H1 (cell line): Measurements from ENCODE around the gene LAD1. TPM values are rescaled to one million over a fixed set of nuclear protein-coding genes. Genes with fewer than 3 reads are reported as not detected.

Experiments used
- CTCF ChIA-PET: fragments of 300-600 bp; sonication (Branson Sonifier 250); formaldehyde crosslinking; loops from one replicate; lab custom pipeline; 2021; ENCODE audit not compliant: partially characterized antibody; lab: Charles Lee
- POLR2A ChIA-PET: fragments of 300-600 bp; sonication (Branson Sonifier 250); formaldehyde crosslinking; loops from one replicate; lab custom pipeline; 2021; ENCODE audit warnings: inconsistent platforms; ENCODE audit not compliant: partially characterized antibody; lab: Charles Lee
- DNase-seq, 2 experiments: peaks; one replicate each; pipeline versions ENCODE4 v3.0.0 to v3.0.0-alpha.2; 2010 to 2022; ENCODE audit warnings: low spot score in 2 of 2, low read depth in 1 of 2, mixed read lengths in 1 of 2
- FAIRE-seq: peaks from 2 replicates; lab custom pipeline; 2011; peaks lifted over from hg19 to GRCh38; lab: Jason Lieb, UNC
- H2AFZ ChIP-seq: 2 replicates; pipeline ENCODE4 v1.8.1; 2012; ENCODE audit warnings: low read length, inconsistent platforms
- H2AK5ac ChIP-seq: 2 replicates; pipeline ENCODE4 v1.6.1; 2013; ENCODE audit warnings: low read depth, low read length
- H2BK120ac ChIP-seq: replicated peaks from 2 replicates; pipeline ENCODE3; 2013; ENCODE audit warnings: low read depth, low read length, inconsistent platforms
- H2BK12ac ChIP-seq: 2 replicates; pipeline ENCODE4 v1.6.1; 2013; ENCODE audit warnings: low read depth, low read length
- H2BK15ac ChIP-seq: 2 replicates; pipeline ENCODE4 v1.6.1; 2013; ENCODE audit warnings: low read length
- H2BK20ac ChIP-seq: 2 replicates; pipeline ENCODE4 v1.6.1; 2013; ENCODE audit warnings: low read length
- H2BK5ac ChIP-seq: 2 replicates; pipeline ENCODE4 v1.6.1; 2013; ENCODE audit warnings: low read depth, low read length
- H3K14ac ChIP-seq: 2 replicates; pipeline ENCODE4 v1.6.1; 2013; ENCODE audit warnings: inconsistent platforms; ENCODE audit not compliant: insufficient read length
- H3K18ac ChIP-seq: 2 replicates; pipeline ENCODE4 v1.6.1; 2013; ENCODE audit warnings: low read length; ENCODE audit errors: extremely low read depth
- H3K23ac ChIP-seq: 2 replicates; pipeline ENCODE4 v1.6.1; 2013; ENCODE audit warnings: inconsistent platforms; ENCODE audit not compliant: insufficient read length
- H3K23me2 ChIP-seq: 2 replicates; pipeline ENCODE4 v1.6.1; 2013; ENCODE audit warnings: low read depth, low read length
- H3K27ac ChIP-seq: 2 replicates; pipeline ENCODE4 v1.6.1; 2011; ENCODE audit warnings: low read depth, low read length, inconsistent platforms
- H3K27me3 ChIP-seq, 4 experiments: replicated peaks in 1 of 4; 1 replicate in 1 of 4; 2 replicates in 3 of 4; pipeline versions ENCODE4 v1.6.1 to v1.8.1; 2011 to 2013; ENCODE audit warnings: low read length in 3 of 4, mild to moderate bottlenecking in 3 of 4, inconsistent platforms in 2 of 4, mixed read lengths in 2 of 4, moderate library complexity in 1 of 4; ENCODE audit not compliant: control insufficient read depth in 3 of 4, insufficient read depth in 3 of 4; ENCODE audit errors: extremely low read depth in 1 of 4
- H3K36me3 ChIP-seq, 4 experiments: 2 replicates each; pipeline versions ENCODE4 v1.6.1 to v1.8.1; 2011 to 2013; ENCODE audit warnings: mild to moderate bottlenecking in 4 of 4, low read length in 3 of 4, moderate library complexity in 2 of 4, control low read depth in 1 of 4, inconsistent platforms in 1 of 4; ENCODE audit not compliant: insufficient read depth in 4 of 4, control insufficient read depth in 2 of 4
- H3K4ac ChIP-seq: replicated peaks from 2 replicates; pipeline ENCODE3; 2013; ENCODE audit warnings: low read length, low read depth, mixed read lengths, inconsistent platforms; ENCODE audit not compliant: insufficient read length
- H3K4me1 ChIP-seq, 4 experiments: replicated peaks in 1 of 4; 1 replicate in 1 of 4; 2 replicates in 3 of 4; pipeline versions ENCODE4 v1.6.1 to v1.8.1; 2011 to 2013; ENCODE audit warnings: low read length in 3 of 4, inconsistent platforms in 2 of 4, mixed read lengths in 1 of 4; ENCODE audit not compliant: insufficient read depth in 4 of 4, control insufficient read depth in 3 of 4
- H3K4me2 ChIP-seq, 2 experiments: 2 replicates each; pipeline versions ENCODE4 v1.6.1 to v1.8.1; 2011 to 2013; ENCODE audit warnings: low read depth in 2 of 2, low read length in 2 of 2, control low read depth in 1 of 2, inconsistent platforms in 1 of 2, mild to moderate bottlenecking in 1 of 2; ENCODE audit not compliant: insufficient read depth in 1 of 2
- H3K4me3 ChIP-seq, 4 experiments: fragments of 200-600, 300-600 bp in 1 of 4; sonication (generic), shearing (Covaris generic), sonication (Bioruptor Twin) in 1 of 4; 2 replicates each; pipeline versions ENCODE4 v1.5.1 to v1.8.1; 2011 to 2016; ENCODE audit warnings: low read length in 4 of 4, low read depth in 3 of 4, control low read depth in 2 of 4, inconsistent platforms in 2 of 4, mild to moderate bottlenecking in 2 of 4, mixed read lengths in 1 of 4, moderate library complexity in 1 of 4; ENCODE audit not compliant: insufficient read depth in 2 of 4; ENCODE audit errors: extremely low read depth in 1 of 4
- H3K56ac ChIP-seq: replicated peaks from 2 replicates; pipeline ENCODE3; 2013; ENCODE audit warnings: low read depth, mild to moderate bottlenecking, mixed read lengths, low read length, inconsistent platforms; ENCODE audit not compliant: insufficient read length
- H3K79me1 ChIP-seq: 2 replicates; pipeline ENCODE4 v1.6.1; 2013; ENCODE audit warnings: low read depth, low read length, control low read depth
- H3K79me2 ChIP-seq, 2 experiments: 2 replicates each; pipeline versions ENCODE4 v1.6.1 to v1.8.1; 2012 to 2013; ENCODE audit warnings: low read length in 2 of 2, mild to moderate bottlenecking in 2 of 2, inconsistent platforms in 1 of 2; ENCODE audit not compliant: insufficient read depth in 2 of 2, control insufficient read depth in 1 of 2
- H3K9ac ChIP-seq, 4 experiments: replicated peaks in 1 of 4; 1 replicate in 1 of 4; 2 replicates in 3 of 4; pipeline versions ENCODE4 v1.6.1 to v1.8.1; 2011 to 2013; ENCODE audit warnings: low read depth in 3 of 4, low read length in 3 of 4, control low read depth in 2 of 4, mild to moderate bottlenecking in 2 of 4, moderate library complexity in 2 of 4, inconsistent platforms in 1 of 4; ENCODE audit errors: extremely low read depth in 1 of 4
- H3K9me3 ChIP-seq, 2 experiments: 2 replicates each; pipeline versions ENCODE4 v1.6.1 to v1.8.1; 2012 to 2013; ENCODE audit warnings: mild to moderate bottlenecking in 2 of 2, moderate library complexity in 2 of 2, control low read depth in 1 of 2, inconsistent platforms in 1 of 2, low read depth in 1 of 2, low read length in 1 of 2, mixed read lengths in 1 of 2; ENCODE audit not compliant: insufficient read depth in 2 of 2
- H4K20me1 ChIP-seq, 2 experiments: replicated peaks in 1 of 2; 2 replicates each; pipeline versions ENCODE3 to v1.8.1; 2011 to 2013; ENCODE audit warnings: inconsistent platforms in 2 of 2, low read length in 2 of 2, mild to moderate bottlenecking in 1 of 2; ENCODE audit not compliant: insufficient read depth in 2 of 2, control insufficient read depth in 1 of 2
- H4K5ac ChIP-seq: 2 replicates; pipeline ENCODE4 v1.6.1; 2013; ENCODE audit warnings: low read length, low read depth, mixed read lengths, inconsistent platforms; ENCODE audit not compliant: insufficient read length
- H4K8ac ChIP-seq: 2 replicates; pipeline ENCODE4 v1.8.0; 2013; ENCODE audit warnings: mild to moderate bottlenecking, moderate library complexity, low read length, inconsistent platforms; ENCODE audit not compliant: insufficient read depth; ENCODE audit errors: extremely low read depth
- H4K91ac ChIP-seq: replicated peaks from 2 replicates; pipeline ENCODE3; 2013; ENCODE audit warnings: low read length, mixed read lengths, inconsistent platforms; ENCODE audit not compliant: insufficient read length
- BRCA1 ChIP-seq: IDR thresholded peaks from 2 replicates; pipeline ENCODE4 v1.6.1; 2012; ENCODE audit warnings: low read depth, low read length, improper control_type of control experiment
- GTF2F1 ChIP-seq: IDR thresholded peaks from 2 replicates; pipeline ENCODE4 v1.6.1; 2012; ENCODE audit warnings: low read depth, low read length, improper control_type of control experiment, borderline replicate concordance
- HDAC2 ChIP-seq, 2 experiments: fragments of 300-600 bp in 1 of 2; sonication (generic) in 1 of 2; IDR thresholded peaks; 2 replicates each; pipeline ENCODE4 v1.6.1; 2011 to 2012; ENCODE audit warnings: low read depth in 2 of 2, low read length in 2 of 2, mild to moderate bottlenecking in 2 of 2, moderate library complexity in 2 of 2, borderline replicate concordance in 1 of 2, inconsistent platforms in 1 of 2
- NANOG ChIP-seq: IDR thresholded peaks from 2 replicates; pipeline ENCODE4 v1.6.1; 2011; ENCODE audit warnings: low read length, low read depth, mild to moderate bottlenecking, inconsistent platforms; ENCODE audit not compliant: insufficient read depth, poor library complexity, severe bottlenecking
- SIN3A ChIP-seq, 2 experiments: IDR thresholded peaks in 1 of 2; conservative IDR thresholded peaks in 1 of 2; 2 replicates each; pipeline ENCODE4 v1.6.1; 2011 to 2012; ENCODE audit warnings: low read length in 2 of 2, improper control_type of control experiment in 1 of 2, low read depth in 1 of 2, mild to moderate bottlenecking in 1 of 2
- TAF1 ChIP-seq: IDR thresholded peaks from 2 replicates; pipeline ENCODE4 v1.6.1; 2011; ENCODE audit warnings: mild to moderate bottlenecking, low read depth, low read length
- TBP ChIP-seq: IDR thresholded peaks from 2 replicates; pipeline ENCODE4 v1.6.1; 2011; ENCODE audit warnings: low read depth, low read length, improper control_type of control experiment
- TEAD4 ChIP-seq: IDR thresholded peaks from 2 replicates; pipeline ENCODE4 v1.6.1; 2012; ENCODE audit warnings: low read depth, low read length, inconsistent platforms, mixed read lengths
- YY1 ChIP-seq: IDR thresholded peaks from 2 replicates; pipeline ENCODE4 v1.6.1; 2011; ENCODE audit warnings: low read depth, mild to moderate bottlenecking, low read length
- WGBS, 2 experiments: shearing (Covaris generic) in 1 of 2; methylation state at CpG; one replicate each; pipeline versions ENCODE4 v1.1.6 to v1.1.7; 2013 to 2015; ENCODE audit warnings: low lambda C conversion rate in 2 of 2, mixed read lengths in 2 of 2, inconsistent platforms in 1 of 2, low coverage in 1 of 2, missing lambda C conversion rate in 1 of 2; ENCODE audit not compliant: insufficient replicate concordance in 2 of 2, insufficient coverage in 1 of 2, insufficient read length in 1 of 2; ENCODE audit errors: extremely low coverage in 1 of 2, missing lambda C conversion rate in 1 of 2; 5-methylcytosine and 5-hydroxymethylcytosine counted together
- polyA plus RNA-seq, 7 experiments: library from polyadenylated mRNA; depleted of rRNA in 3 of 7; stranded (reverse) in 5 of 7; unstranded in 2 of 7; fragments of >200 nt in 5 of 7; fragments of 200-250 nt in 2 of 7; gene quantifications; 1 replicate in 5 of 7; 2 replicates in 1 of 7; 4 replicates in 1 of 7; pipeline versions ENCODE4 v1.2.1 to v1.2.3, GENCODE V29; 2011 to 2013; ENCODE audit warnings: missing spikeins in 2 of 7, mixed read lengths in 2 of 7
- total RNA-seq: library from RNA; stranded (reverse); fragmentation: NEBNext Ultra II Directional; extraction: Animal tissue kit (Norgen Biotek cat#: 25700); gene quantifications from 2 replicates; pipeline ENCODE4 v1.2.1, GENCODE V29; 2021

LAD1 gene
- total and polyA plus RNA-seq, 2 of the 8 experiments (the other 6 are each of a cell fraction or from before 2014, with no cell fraction given): 9.3 to 32.8 TPM

GRCh38 chr1:201418461-201418860 lies 19.3 kb upstream of the LAD1 start:
- POLR2A ChIA-PET: interaction anchor here (0.6 kb wide), 2 partner anchors 178 to 228 kb away, joined by 3 read pairs; partner anchors contain the start of gene IGFN1

More at GRCh38 chr1:201418461-201418860, 19.3 kb upstream of the LAD1 start:
- Histone ChIP-seq H4K91ac (no peak overlapping the region), H3K23me2 (no peaks in the 10 kb centered on the region; the same call in 1 of the 2 replicates), H3K9ac (no peak overlapping the region), H3K9me3 (peaks cover 15 to 18% of the 10 kb centered on the region in 2 experiments; a peak in 3 of 4 replicates), H3K36me3 (no peaks in the 10 kb centered on the region), H3K27me3 (0 out of 7 replicates have a peak, but pooled peaks cover 0 to 2% (median 0%) of the 10 kb centered on the region in 4 experiments), H3K18ac (no peak overlapping the region), H3K4ac (no peak overlapping the region), H3K23ac (no peak overlapping the region), H2BK120ac (no peak overlapping the region), H3K14ac (no peak overlapping the region), H2AK5ac (no peak overlapping the region), H2BK12ac (no peak overlapping the region), H3K27ac (no peak overlapping the region), H3K4me2 (no peak overlapping the region), H3K79me2 (no peaks in the 10 kb centered on the region), H2BK5ac (no peak overlapping the region), H2BK15ac (no peak overlapping the region), H2AFZ (no peak overlapping the region), H4K8ac (no peak overlapping the region), H2BK20ac (no peak overlapping the region), H4K5ac (no peak overlapping the region), H3K4me1 (peaks cover 0 to 10% (median 0%) of the 10 kb centered on the region in 4 experiments; a peak in 1 of 7 replicates), H3K4me3 (no peak overlapping the region), H3K79me1 (no peaks in the 10 kb centered on the region), H3K56ac (no peak overlapping the region), H4K20me1 (no peaks in the 10 kb centered on the region)
- CTCF ChIA-PET: interaction anchor here (0.6 to 7.0 kb wide), 8 partner anchors 11 to 474 kb away, joined by 3 to 60 read pairs (median 4); no protein-coding TSS in a partner anchor
- FAIRE-seq: no peak
- no peak for DNase-seq
- no peak for TF ChIP-seq YY1
- TF ChIP-seq SIN3A (conservative IDR thresholded peaks at IDR 0.05 in 1 of 2, IDR thresholded peaks at IDR 0.05 in 1 of 2; ENCODE audit: low read depth in 1 of 2, low read length in 2 of 2): no peak
- TF ChIP-seq TBP: no peak
- TF ChIP-seq BRCA1: no peak
- TF ChIP-seq TEAD4: no peak
- no peak for TF ChIP-seq TAF1
- TF ChIP-seq NANOG: no peak
- no peak for TF ChIP-seq HDAC2 (IDR thresholded peaks at IDR 0.05; ENCODE audit: borderline replicate concordance in 1 of 2, low read depth in 2 of 2, low read length in 2 of 2)
- TF ChIP-seq GTF2F1: no peak
- 90% methylated on average over 3 of the region's 3 CpGs; no CpG with 5 or more reads in 1 of the 2 experiments for WGBS, 2 experiments
